ENCODE results near the gene PRKD1.
"Not testable (repeated sequence)": the region's sequence is repeated elsewhere in the genome, so short reads cannot be mapped to it uniquely, and the experiment has no call there.

The PRKD1 gene

GRCh38 chr14:29738950-29739349 is 188.7 kb downstream of the PRKD1 start:
- DNase-seq (ENCODE audit: low spot score): no peak

- no peak for DNase-seq (ENCODE audit: low spot score)
Observed at GRCh38 chr14:29738056-29738455, 189.6 kb downstream of the PRKD1 start.

- DNase-seq (ENCODE audit: low spot score): no peak
Observed at GRCh38 chr14:29735459-29735858, 192.2 kb downstream of the PRKD1 start.

GRCh38 chr14:29734732-29735131 is 192.9 kb downstream of the PRKD1 start:
- no peak for DNase-seq (ENCODE audit: low spot score)

- DNase-seq (ENCODE audit: low spot score): not testable (repeated sequence)
Observed at GRCh38 chr14:29726560-29727331, 200.9 kb downstream of the PRKD1 start.

- no peak for DNase-seq (ENCODE audit: low spot score)
Observed at GRCh38 chr14:29724991-29725390, 202.7 kb downstream of the PRKD1 start.

GRCh38 chr14:29722831-29723230 is 204.8 kb downstream of the PRKD1 start:
- no peak for DNase-seq (ENCODE audit: low spot score)

GRCh38 chr14:29721586-29721985 is 206.1 kb downstream of the PRKD1 start:
- DNase-seq (ENCODE audit: low spot score): no peak

GRCh38 chr14:29717901-29718300 is 209.7 kb downstream of the PRKD1 start:
- no peak for DNase-seq (ENCODE audit: low spot score)

- peak; percentile 27 for DNase-seq (ENCODE audit: low spot score)
Observed at GRCh38 chr14:29716150-29716549, 211.5 kb downstream of the PRKD1 start.

GRCh38 chr14:29712601-29713000 is 215.0 kb downstream of the PRKD1 start:
- no peak for DNase-seq (ENCODE audit: low spot score)

- peak; percentile 10 for DNase-seq (ENCODE audit: low spot score)
Observed at GRCh38 chr14:29710015-29710414, 217.6 kb downstream of the PRKD1 start.

GRCh38 chr14:29709490-29709889 is 218.2 kb downstream of the PRKD1 start:
- no peak for DNase-seq (ENCODE audit: low spot score)

GRCh38 chr14:29706700-29707099 is 220.9 kb downstream of the PRKD1 start:
- no peak for DNase-seq (ENCODE audit: low spot score)

- DNase-seq (ENCODE audit: low spot score): no peak
Observed at GRCh38 chr14:29705801-29706200, 221.8 kb downstream of the PRKD1 start.

GRCh38 chr14:29689597-29689996 is 238.1 kb downstream of the PRKD1 start:
- not testable (repeated sequence) for DNase-seq (ENCODE audit: low spot score)

GRCh38 chr14:29687866-29688265 is 239.8 kb downstream of the PRKD1 start:
- DNase-seq (ENCODE audit: low spot score): no peak

GRCh38 chr14:29687071-29687765 is 240.4 kb downstream of the PRKD1 start:
- no peak for DNase-seq (ENCODE audit: low spot score)

GRCh38 chr14:29684926-29685325 is 242.7 kb downstream of the PRKD1 start:
- DNase-seq (ENCODE audit: low spot score): no peak

- DNase-seq (ENCODE audit: low spot score): no peak
Observed at GRCh38 chr14:29682789-29683188, 244.9 kb downstream of the PRKD1 start.

GRCh38 chr14:29681316-29681715 is 246.3 kb downstream of the PRKD1 start:
- DNase-seq (ENCODE audit: low spot score): peak; percentile 14

- DNase-seq (ENCODE audit: low spot score): no peak
Observed at GRCh38 chr14:29674566-29675285, 252.9 kb downstream of the PRKD1 start.

GRCh38 chr14:29672831-29673230 is 254.8 kb downstream of the PRKD1 start:
- DNase-seq (ENCODE audit: low spot score): no peak

Measured in COLO829 (cell line).